ENCODE results near the gene NAXE.
"Not testable (repeated sequence)": the region's sequence is repeated elsewhere in the genome, so short reads cannot be mapped to it uniquely, and the experiment has no call there.

NAXE gene

DNA sequence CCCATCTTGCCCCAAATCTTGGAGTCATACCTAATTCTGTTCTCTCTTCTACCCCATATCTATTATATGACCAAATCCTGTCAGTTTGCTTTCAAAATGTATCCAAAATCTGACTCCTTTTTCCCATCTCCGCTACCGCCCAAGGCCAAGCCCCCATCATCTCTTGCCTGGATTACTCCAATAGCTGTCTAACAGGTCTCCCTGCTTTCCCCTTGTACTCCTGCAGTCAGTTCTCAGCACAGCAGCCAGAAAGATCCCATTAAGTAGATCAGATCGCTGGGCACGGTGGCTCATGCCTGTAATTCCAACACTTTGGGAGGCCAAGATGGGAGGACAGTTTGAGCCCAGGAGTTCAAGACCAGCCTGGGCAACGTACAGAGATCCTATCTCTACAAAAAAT, 39.1 kb upstream of the NAXE start:
- Histone ChIP-seq H3K9me3 (ENCODE audit: control insufficient read depth in 1 of 2, low read length in 2 of 2) (no peaks in the 10 kb centered on the region), H3K4me1 (ENCODE audit: control insufficient read depth in 1 of 2, insufficient read depth in 2 of 2, low read length in 2 of 2) (no peaks in the 10 kb centered on the region), H3K36me3 (ENCODE audit: control insufficient read depth in 1 of 2, insufficient read depth in 2 of 2, low read length in 2 of 2) (no peaks in the 10 kb centered on the region), H3K27ac (ENCODE audit: low read length) (no peak overlapping the region), H3K27me3 (ENCODE audit: low read depth, low read length) (no peaks in the 10 kb centered on the region), H3K4me3 (ENCODE audit: low read depth in 1 of 2, low read length in 2 of 2) (no peak overlapping the region)

DNA sequence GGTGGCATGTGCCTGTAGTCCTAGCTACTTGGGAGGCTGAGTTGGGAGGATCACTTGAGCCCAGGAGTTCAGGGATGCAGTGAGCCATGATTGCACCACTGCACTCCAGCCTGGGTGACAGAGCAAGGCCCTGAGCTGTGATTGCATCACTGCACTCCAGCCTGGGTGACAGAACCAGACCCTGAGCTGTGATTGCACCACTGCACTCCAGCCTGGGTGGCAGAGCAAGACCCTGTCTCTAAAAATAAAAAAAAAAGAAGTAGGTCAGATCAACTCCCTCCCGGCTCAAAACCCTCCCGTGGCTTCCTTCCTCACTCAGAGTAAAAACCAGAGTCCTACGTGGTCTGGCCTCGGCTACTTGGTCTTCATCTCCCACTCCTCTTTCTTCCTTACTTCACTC, 38.6 kb upstream of the NAXE start:
- not testable (repeated sequence) for H3K4me3 ChIP-seq (ENCODE audit: low read depth in 1 of 2, low read length in 2 of 2); H3K27ac ChIP-seq (ENCODE audit: low read length)

DNA sequence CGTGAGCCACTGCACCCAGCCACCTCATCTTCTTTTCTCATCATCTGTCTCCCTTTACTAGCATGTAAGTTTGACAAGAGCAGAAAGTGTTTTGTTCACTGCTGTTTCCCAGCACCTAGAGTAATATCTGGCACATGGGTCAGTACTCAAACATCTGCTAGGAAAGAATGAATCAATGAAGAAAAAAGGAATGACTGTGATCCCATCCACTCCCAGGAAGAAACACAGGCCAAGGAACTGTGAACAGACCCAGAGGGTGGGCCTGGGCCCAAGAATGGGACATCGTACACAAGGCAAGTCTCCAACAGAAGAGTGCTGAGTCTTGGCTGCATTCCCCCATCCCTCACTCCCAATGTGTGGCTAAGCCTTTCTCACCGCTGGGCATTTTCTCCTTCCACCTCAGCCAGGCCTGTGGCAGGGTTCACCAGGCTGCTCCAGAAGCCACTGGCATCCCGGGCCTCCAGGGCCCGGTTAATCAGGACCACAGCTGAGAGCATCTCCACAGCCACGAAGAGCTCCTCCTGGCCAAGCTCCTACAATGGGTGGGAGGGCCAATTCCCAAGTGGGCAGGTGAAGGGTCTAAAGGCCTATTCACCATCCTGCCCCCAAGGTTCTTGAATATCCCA, 37.6 kb upstream of the NAXE start:
- Histone ChIP-seq H3K4me3 (ENCODE audit: low read depth in 1 of 2, low read length in 2 of 2) (no peak overlapping the region), H3K36me3 (ENCODE audit: control insufficient read depth in 1 of 2, insufficient read depth in 2 of 2, low read length in 2 of 2) (no peaks in the 10 kb centered on the region), H3K9me3 (ENCODE audit: control insufficient read depth in 1 of 2, low read length in 2 of 2) (no peaks in the 10 kb centered on the region), H3K27me3 (ENCODE audit: low read depth, low read length) (no peaks in the 10 kb centered on the region), H3K4me1 (ENCODE audit: control insufficient read depth in 1 of 2, insufficient read depth in 2 of 2, low read length in 2 of 2) (no peaks in the 10 kb centered on the region), H3K27ac (ENCODE audit: low read length) (no peak overlapping the region)

More for the DNA sequence above, 38.6 kb upstream of the NAXE start:
- not testable (repeated sequence) for H3K9me3 ChIP-seq (ENCODE audit: control insufficient read depth in 1 of 2, low read length in 2 of 2); H3K36me3 ChIP-seq (ENCODE audit: control insufficient read depth in 1 of 2, insufficient read depth in 2 of 2, low read length in 2 of 2); H3K27me3 ChIP-seq (ENCODE audit: low read depth, low read length); H3K4me1 ChIP-seq (ENCODE audit: control insufficient read depth in 1 of 2, insufficient read depth in 2 of 2, low read length in 2 of 2)

DNA sequence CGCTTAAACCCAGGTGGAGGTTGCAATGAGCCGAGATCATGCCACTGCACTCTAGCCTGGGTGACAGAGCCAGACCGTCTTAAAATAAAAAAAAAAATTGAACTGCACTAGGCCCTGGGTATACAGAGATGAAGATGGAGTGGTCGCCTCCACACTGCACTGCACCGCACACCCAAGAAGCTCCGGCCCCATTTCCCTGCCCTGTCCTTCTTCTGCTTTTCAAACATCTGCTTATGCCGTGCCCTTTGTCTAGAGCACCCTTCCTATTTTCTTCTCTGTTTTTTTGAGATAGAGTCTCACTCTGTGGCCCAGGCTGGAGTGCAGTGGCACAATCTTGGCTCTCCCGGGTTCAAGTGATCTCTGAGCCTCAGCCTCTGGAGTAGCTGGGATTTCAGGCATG, 36.6 kb upstream of the NAXE start:
- Histone ChIP-seq H3K36me3 (ENCODE audit: control insufficient read depth in 1 of 2, insufficient read depth in 2 of 2, low read length in 2 of 2) (no peaks in the 10 kb centered on the region), H3K27ac (ENCODE audit: low read length) (no peak overlapping the region), H3K27me3 (ENCODE audit: low read depth, low read length) (no peaks in the 10 kb centered on the region), H3K4me3 (ENCODE audit: low read depth in 1 of 2, low read length in 2 of 2) (no peak overlapping the region), H3K4me1 (ENCODE audit: control insufficient read depth in 1 of 2, insufficient read depth in 2 of 2, low read length in 2 of 2) (no peaks in the 10 kb centered on the region), H3K9me3 (ENCODE audit: control insufficient read depth in 1 of 2, low read length in 2 of 2) (no peaks in the 10 kb centered on the region)

DNA sequence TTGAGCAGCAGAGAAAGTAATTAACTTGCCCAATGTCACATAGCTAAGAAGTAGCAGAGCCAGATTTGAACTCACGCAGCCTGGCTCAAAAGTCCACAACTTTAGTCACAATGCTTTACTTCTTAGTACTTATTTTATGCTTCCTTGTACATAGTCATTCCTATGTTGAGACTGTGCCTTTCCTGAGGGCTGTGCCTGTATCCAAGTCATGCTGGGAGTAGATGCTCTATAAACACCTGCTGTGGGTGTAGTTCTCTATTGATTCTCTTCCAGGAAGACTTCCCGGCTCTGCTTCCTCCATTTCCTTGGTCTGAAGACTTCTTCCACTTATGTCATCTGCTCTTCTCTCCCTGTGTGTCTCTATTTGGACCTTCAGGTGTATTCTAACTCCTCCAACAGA, 35.9 kb upstream of the NAXE start:
- Histone ChIP-seq H3K4me3 (ENCODE audit: low read depth in 1 of 2, low read length in 2 of 2) (no peak overlapping the region), H3K4me1 (ENCODE audit: control insufficient read depth in 1 of 2, insufficient read depth in 2 of 2, low read length in 2 of 2) (peaks cover 0 to 1% of the 10 kb centered on the region in 2 donors), H3K27ac (ENCODE audit: low read length) (no peak overlapping the region), H3K36me3 (ENCODE audit: control insufficient read depth in 1 of 2, insufficient read depth in 2 of 2, low read length in 2 of 2) (no peaks in the 10 kb centered on the region), H3K9me3 (ENCODE audit: control insufficient read depth in 1 of 2, low read length in 2 of 2) (no peaks in the 10 kb centered on the region), H3K27me3 (ENCODE audit: low read depth, low read length) (no peaks in the 10 kb centered on the region)

DNA sequence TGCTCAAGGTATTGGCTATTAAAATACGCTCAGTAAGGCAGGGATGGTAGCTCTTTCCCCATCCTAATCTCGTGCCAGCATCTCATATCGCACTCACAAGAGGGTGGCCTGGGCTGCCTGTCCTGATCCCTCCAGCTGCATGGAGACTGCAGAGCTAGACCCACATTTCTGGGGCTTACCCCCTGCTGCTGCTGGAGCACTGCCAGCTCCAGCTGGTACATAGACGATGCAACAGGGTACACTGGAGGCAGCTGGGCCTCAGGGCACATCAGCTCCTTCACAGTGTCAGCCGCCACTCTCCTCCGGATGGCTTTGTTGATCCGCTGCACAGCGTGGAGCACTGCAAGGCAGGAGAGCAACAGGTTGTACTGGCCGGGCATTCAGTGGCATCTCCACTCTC, 35.2 kb upstream of the NAXE start:
- no peaks in the 10 kb centered on the region for H3K36me3 ChIP-seq (ENCODE audit: control insufficient read depth in 1 of 2, insufficient read depth in 2 of 2, low read length in 2 of 2)
- H3K9me3 ChIP-seq (ENCODE audit: control insufficient read depth in 1 of 2, low read length in 2 of 2) = no peaks in the 10 kb centered on the region
- no peak overlapping the region for H3K4me3 ChIP-seq (ENCODE audit: low read depth in 1 of 2, low read length in 2 of 2)
- H3K27me3 ChIP-seq (ENCODE audit: low read depth, low read length) = no peaks in the 10 kb centered on the region
- H3K27ac ChIP-seq (ENCODE audit: low read length) = no peak overlapping the region
- H3K4me1 ChIP-seq (ENCODE audit: control insufficient read depth in 1 of 2, insufficient read depth in 2 of 2, low read length in 2 of 2) = peaks cover 0 to 4% of the 10 kb centered on the region in 2 donors

DNA sequence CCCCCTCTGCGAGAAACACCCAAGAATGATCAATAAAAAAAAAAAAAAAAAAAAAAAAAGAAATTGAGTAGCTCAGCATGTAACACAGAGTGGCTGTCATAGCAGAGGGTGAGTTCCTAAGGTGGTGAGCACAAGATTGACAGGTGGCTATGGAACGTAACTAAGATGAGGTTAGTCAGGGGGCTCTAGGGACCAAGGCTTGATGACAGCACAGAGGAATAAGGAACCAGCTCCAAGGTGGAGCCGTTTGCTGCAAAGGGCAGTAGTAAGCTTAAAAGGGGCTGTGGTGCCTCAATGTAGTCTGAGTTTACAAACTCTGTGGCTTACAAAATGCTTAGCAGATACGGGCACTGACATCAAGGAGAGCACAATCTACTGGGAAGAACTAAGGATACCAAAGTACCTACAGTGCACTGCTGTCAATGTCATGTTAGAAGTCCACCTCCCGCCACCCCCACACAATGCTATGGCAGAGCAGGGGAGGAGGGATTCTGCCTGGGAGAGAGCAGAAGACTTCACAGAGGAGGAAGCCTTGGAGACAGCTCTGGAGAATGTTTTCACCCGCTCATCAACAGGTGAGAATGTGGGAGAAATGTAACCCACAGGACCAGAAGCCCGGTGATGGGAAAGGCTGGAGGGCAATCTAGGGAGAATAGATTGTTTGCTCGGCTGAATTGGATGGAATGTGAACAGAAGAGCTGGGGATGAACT, 32.3 kb upstream of the NAXE start:
- no peaks in the 10 kb centered on the region for H3K27me3 ChIP-seq (ENCODE audit: low read depth, low read length)
- peaks cover 0 to 4% of the 10 kb centered on the region in 2 donors for H3K4me1 ChIP-seq (ENCODE audit: control insufficient read depth in 1 of 2, insufficient read depth in 2 of 2, low read length in 2 of 2)
- no peak overlapping the region for H3K27ac ChIP-seq (ENCODE audit: low read length)
- no peak overlapping the region for H3K4me3 ChIP-seq (ENCODE audit: low read depth in 1 of 2, low read length in 2 of 2)
- H3K9me3 ChIP-seq (ENCODE audit: control insufficient read depth in 1 of 2, low read length in 2 of 2) = no peaks in the 10 kb centered on the region
- H3K36me3 ChIP-seq (ENCODE audit: control insufficient read depth in 1 of 2, insufficient read depth in 2 of 2, low read length in 2 of 2) = no peaks in the 10 kb centered on the region

DNA sequence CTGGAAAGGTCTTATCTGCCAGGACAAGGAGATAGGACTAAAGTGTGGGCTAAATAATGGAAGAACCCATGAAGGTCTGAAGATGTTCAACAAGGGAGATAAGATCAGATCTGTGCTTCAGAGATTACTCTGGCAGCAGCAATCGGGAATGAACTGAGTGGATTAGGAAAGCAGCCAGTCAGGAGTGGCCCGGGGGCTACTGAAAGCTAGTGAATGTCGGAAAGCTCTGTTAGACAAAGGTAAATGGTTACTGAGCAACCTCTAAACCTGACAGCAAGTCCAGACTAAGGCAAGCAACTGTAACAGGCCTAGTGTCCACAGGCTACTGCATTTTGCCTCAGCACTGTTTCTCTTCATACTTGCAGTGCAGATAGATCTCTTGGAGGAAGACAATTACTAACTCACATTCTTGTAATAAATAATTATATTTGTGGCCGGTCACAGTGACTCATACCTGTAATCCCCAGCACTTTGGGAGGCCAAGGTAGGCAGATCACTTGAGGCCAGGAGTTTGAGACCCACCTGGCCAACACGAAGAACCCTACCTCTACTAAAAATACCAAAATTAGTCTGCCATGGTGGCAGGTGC, 31.7 kb upstream of the NAXE start:
- Histone ChIP-seq H3K27me3 (ENCODE audit: low read depth, low read length) (no peaks in the 10 kb centered on the region), H3K4me1 (ENCODE audit: control insufficient read depth in 1 of 2, insufficient read depth in 2 of 2, low read length in 2 of 2) (peaks cover 0 to 4% of the 10 kb centered on the region in 2 donors), H3K27ac (ENCODE audit: low read length) (no peak overlapping the region), H3K36me3 (ENCODE audit: control insufficient read depth in 1 of 2, insufficient read depth in 2 of 2, low read length in 2 of 2) (no peaks in the 10 kb centered on the region), H3K9me3 (ENCODE audit: control insufficient read depth in 1 of 2, low read length in 2 of 2) (no peaks in the 10 kb centered on the region), H3K4me3 (ENCODE audit: low read depth in 1 of 2, low read length in 2 of 2) (no peak overlapping the region)

DNA sequence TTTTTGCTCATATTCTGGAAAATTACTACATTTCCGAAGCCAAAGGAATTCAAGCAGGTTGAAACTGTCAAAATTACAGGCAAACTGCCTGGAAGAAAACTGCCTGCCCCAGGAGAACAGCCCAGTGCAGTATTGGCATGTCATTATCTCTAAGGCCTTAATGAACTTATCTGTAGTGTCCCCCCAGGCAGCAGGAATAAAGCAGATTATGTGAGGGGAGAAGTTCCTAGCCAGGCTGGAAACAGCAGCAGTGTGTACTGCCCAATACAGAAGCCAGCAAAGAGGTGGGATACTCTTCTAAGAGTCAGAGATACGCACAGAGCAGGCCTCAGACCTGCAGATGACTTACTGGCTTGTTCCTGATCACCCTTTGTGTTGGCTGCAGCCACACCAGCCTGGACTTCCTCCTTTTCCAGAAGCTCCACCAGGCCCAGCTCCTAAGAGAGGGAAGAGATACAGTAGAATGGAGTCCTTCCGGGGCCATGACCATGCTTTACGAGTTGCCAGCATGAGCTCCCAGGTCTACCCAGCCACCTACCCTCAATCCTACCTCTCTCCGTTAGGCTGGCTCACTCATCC, 30.9 kb upstream of the NAXE start:
- Histone ChIP-seq H3K9me3 (ENCODE audit: control insufficient read depth in 1 of 2, low read length in 2 of 2) (no peaks in the 10 kb centered on the region), H3K27me3 (ENCODE audit: low read depth, low read length) (no peaks in the 10 kb centered on the region), H3K36me3 (ENCODE audit: control insufficient read depth in 1 of 2, insufficient read depth in 2 of 2, low read length in 2 of 2) (no peaks in the 10 kb centered on the region), H3K4me1 (ENCODE audit: control insufficient read depth in 1 of 2, insufficient read depth in 2 of 2, low read length in 2 of 2) (peaks cover 0 to 4% of the 10 kb centered on the region in 2 donors), H3K27ac (ENCODE audit: low read length) (no peak overlapping the region), H3K4me3 (ENCODE audit: low read depth in 1 of 2, low read length in 2 of 2) (no peak overlapping the region)

DNA sequence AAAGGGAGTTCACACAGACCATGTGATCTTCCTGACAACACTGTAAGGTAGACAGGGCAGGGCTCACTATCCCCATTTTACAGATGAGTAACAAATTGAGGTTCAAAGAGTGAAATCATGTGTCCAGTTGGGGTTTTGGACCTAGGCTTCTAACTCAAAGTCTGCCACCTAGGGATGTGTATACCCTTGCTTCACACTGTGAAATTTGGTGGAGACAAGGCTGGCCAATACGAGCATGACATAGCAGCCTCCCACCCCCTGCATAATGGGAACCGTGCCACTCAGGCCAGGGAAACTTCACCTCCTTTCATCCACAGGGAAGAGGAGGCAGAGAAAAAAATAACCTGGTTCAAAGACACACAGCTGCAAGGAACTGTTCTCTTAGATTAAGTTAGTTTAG, 26.1 kb upstream of the NAXE start:
- Histone ChIP-seq H3K27ac (ENCODE audit: low read length) (no peak overlapping the region), H3K27me3 (ENCODE audit: low read depth, low read length) (no peaks in the 10 kb centered on the region), H3K4me1 (ENCODE audit: control insufficient read depth in 1 of 2, insufficient read depth in 2 of 2, low read length in 2 of 2) (peaks cover 0 to 4% of the 10 kb centered on the region in 2 donors), H3K4me3 (ENCODE audit: low read depth in 1 of 2, low read length in 2 of 2) (no peak overlapping the region), H3K36me3 (ENCODE audit: control insufficient read depth in 1 of 2, insufficient read depth in 2 of 2, low read length in 2 of 2) (no peaks in the 10 kb centered on the region), H3K9me3 (ENCODE audit: control insufficient read depth in 1 of 2, low read length in 2 of 2) (no peaks in the 10 kb centered on the region)

DNA sequence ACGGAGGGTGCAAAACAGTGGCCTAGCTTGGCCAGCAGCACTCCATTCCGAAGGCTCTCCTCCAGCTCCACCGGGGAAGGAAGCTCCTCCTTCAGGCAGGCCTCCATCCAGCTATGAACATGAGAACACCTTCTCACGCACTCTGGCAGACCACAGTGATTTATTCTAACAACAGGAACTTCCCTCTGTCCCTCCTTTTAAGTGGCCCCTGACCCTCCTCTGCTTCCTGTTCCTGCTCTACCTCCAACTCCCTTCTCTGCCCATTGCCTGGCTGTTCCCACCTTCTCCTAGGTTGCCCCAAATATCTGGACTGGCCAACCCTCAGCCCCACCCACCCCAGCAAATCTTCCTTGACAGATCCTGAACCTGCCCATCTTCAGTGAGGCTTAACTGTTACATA, 25.1 kb upstream of the NAXE start:
- Histone ChIP-seq H3K9me3 (ENCODE audit: control insufficient read depth in 1 of 2, low read length in 2 of 2) (no peaks in the 10 kb centered on the region), H3K27me3 (ENCODE audit: low read depth, low read length) (no peaks in the 10 kb centered on the region), H3K27ac (ENCODE audit: low read length) (no peak overlapping the region), H3K4me3 (ENCODE audit: low read depth in 1 of 2, low read length in 2 of 2) (no peak overlapping the region), H3K4me1 (ENCODE audit: control insufficient read depth in 1 of 2, insufficient read depth in 2 of 2, low read length in 2 of 2) (peaks cover 3 to 4% of the 10 kb centered on the region in 2 donors), H3K36me3 (ENCODE audit: control insufficient read depth in 1 of 2, insufficient read depth in 2 of 2, low read length in 2 of 2) (no peaks in the 10 kb centered on the region)

All from muscle layer of duodenum (tissue), 2 donors.